K562 (cell line): Measurements from ENCODE around the gene OTUD5. TPM values are rescaled to one million over a fixed set of nuclear protein-coding genes. Genes with fewer than 3 reads are reported as not detected.

Experiments used
- ATAC-seq: fragments of 200-7000 bp; cut with Tn5 transposase; 3 replicates; pipeline ENCODE4 v1.9.1; 2020; ENCODE audit warnings: moderate library complexity
- BruUV-seq: library from RNA; stranded (reverse); fragments of 400-500 nt; replicated peaks from 2 replicates; lab custom pipeline; 2021; lab: Mats Ljungman, UMichigan
- CTCF ChIA-PET: fragments of 300-600 bp; formaldehyde crosslinking; extraction: SDS; loops from one replicate; lab custom pipeline; 2021; ENCODE audit warnings: low intra/inter-chr PET ratio; lab: Yijun Ruan, JAX
- POLR2A ChIA-PET: fragments of 300-600, 350-650 bp; sonication (Branson Sonifier 250); formaldehyde crosslinking; extraction: SDS; loops from one replicate; lab custom pipeline; 2021; ENCODE audit warnings: antibody characterized with exemption, inconsistent platforms; lab: Yijun Ruan, JAX
- DNase-seq, 4 experiments: peaks; one replicate each; pipeline versions ENCODE4 v3.0.0 to v3.0.0-alpha.2; 2011 to 2018; ENCODE audit warnings: low spot score in 3 of 4, mixed read lengths in 3 of 4; ENCODE audit errors: extremely low read depth in 1 of 4
- FAIRE-seq: peaks from 2 replicates; lab custom pipeline; 2011; peaks lifted over from hg19 to GRCh38; lab: Jason Lieb, UNC
- H2AFZ ChIP-seq: 2 replicates; pipeline ENCODE4 v1.6.0; 2011; ENCODE audit warnings: low read depth, low read length, control low read depth, inconsistent platforms
- H3K27ac ChIP-seq: fragments of 200-600 bp; 3 replicates; pipeline ENCODE4 v1.8.0; 2011; ENCODE audit warnings: low read depth, mild to moderate bottlenecking, control low read depth, inconsistent platforms, low read length, moderate library complexity, mixed read lengths; ENCODE audit errors: extremely low read depth
- H3K27me3 ChIP-seq, 2 experiments: fragments of 300-600 bp in 1 of 2; 2 replicates in 1 of 2; 3 replicates in 1 of 2; pipeline versions ENCODE4 v1.6.0 to v1.8.0; 2011; ENCODE audit warnings: inconsistent platforms in 2 of 2, low read length in 2 of 2, mild to moderate bottlenecking in 1 of 2, mixed read lengths in 1 of 2, moderate library complexity in 1 of 2; ENCODE audit not compliant: control insufficient read depth in 2 of 2, insufficient read depth in 2 of 2
- H3K36me3 ChIP-seq: fragments of 300-600 bp; 3 replicates; pipeline ENCODE4 v1.8.0; 2011; ENCODE audit warnings: mild to moderate bottlenecking, low read length, inconsistent platforms; ENCODE audit not compliant: control insufficient read depth, insufficient read depth
- H3K4me1 ChIP-seq, 2 experiments: fragments of 200-600 bp in 1 of 2; replicated peaks in 1 of 2; 2 replicates in 1 of 2; 3 replicates in 1 of 2; pipeline versions ENCODE4 v1.5.1 to v1.8.0; 2011; ENCODE audit warnings: inconsistent platforms in 2 of 2, low read length in 2 of 2, mild to moderate bottlenecking in 1 of 2, mixed read lengths in 1 of 2, moderate library complexity in 1 of 2; ENCODE audit not compliant: control insufficient read depth in 2 of 2, insufficient read depth in 2 of 2
- H3K4me2 ChIP-seq: 2 replicates; pipeline ENCODE4 v1.6.1; 2011; ENCODE audit warnings: low read length, control low read depth, inconsistent platforms, mixed read lengths; ENCODE audit not compliant: insufficient read depth
- H3K4me3 ChIP-seq: fragments of 200-600 bp; sonication (generic), shearing (Covaris generic); 2 replicates; pipeline ENCODE4 v1.5.1; 2016; ENCODE audit warnings: control low read depth, inconsistent platforms
- H3K79me2 ChIP-seq: fragments of 200-600 bp; 3 replicates; pipeline ENCODE4 v1.8.0; 2011; ENCODE audit warnings: low read length, inconsistent platforms; ENCODE audit not compliant: control insufficient read depth, insufficient read depth
- H3K9ac ChIP-seq, 2 experiments: 2 replicates each; pipeline versions ENCODE4 v1.6.0 to v1.6.1; 2011; ENCODE audit warnings: low read depth in 2 of 2, low read length in 2 of 2, control low read depth in 1 of 2, inconsistent platforms in 1 of 2, mild to moderate bottlenecking in 1 of 2, mixed read lengths in 1 of 2; ENCODE audit not compliant: insufficient read depth in 1 of 2
- H3K9me1 ChIP-seq: one replicate; pipeline ENCODE4 v1.6.0; 2011; ENCODE audit warnings: inconsistent platforms, mild to moderate bottlenecking, low read length, moderate library complexity; ENCODE audit not compliant: control insufficient read depth, insufficient read depth
- H3K9me3 ChIP-seq: replicated peaks from 2 replicates; pipeline ENCODE4 v1.5.1; 2011; ENCODE audit warnings: low read depth, low read length, inconsistent platforms; ENCODE audit not compliant: control insufficient read depth, insufficient read depth
- H4K20me1 ChIP-seq: replicated peaks from 2 replicates; pipeline ENCODE4 v1.6.1; 2011; ENCODE audit warnings: low read length, inconsistent platforms, mixed read lengths; ENCODE audit not compliant: control insufficient read depth, insufficient read depth
- HMG20A ChIP-seq: fragments of 450-650 bp; formaldehyde crosslinking; conservative IDR thresholded peaks from 2 replicates; pipeline ENCODE4 v1.4.0; 2020; ENCODE audit warnings: mild to moderate bottlenecking, mixed read lengths
- NONO ChIP-seq, 2 experiments: fragments of 200-400 bp in 1 of 2; fragments of 450-650 bp in 1 of 2; formaldehyde crosslinking in 1 of 2; IDR thresholded peaks; 2 replicates each; pipeline ENCODE4 v1.6.1; 2017; ENCODE audit warnings: low read depth in 2 of 2, mild to moderate bottlenecking in 2 of 2, moderate library complexity in 2 of 2, low read length in 1 of 2
- POLR2A ChIP-seq: fragments of 450-650 bp; conservative IDR thresholded peaks from 2 replicates; pipeline ENCODE4 v1.6.1; 2016
- RAD51 ChIP-seq: fragments of 450-650 bp; IDR thresholded peaks from 2 replicates; pipeline ENCODE4 v1.7.1; 2016; ENCODE audit warnings: low read depth, mild to moderate bottlenecking, borderline replicate concordance
- SMAD2 ChIP-seq: fragments of 150-350 bp; IDR thresholded peaks from 2 replicates; pipeline ENCODE4 v1.6.1; 2014; ENCODE audit warnings: low read depth, mild to moderate bottlenecking, low read length
- ZNF311 ChIP-seq: fragments of 250-450 bp; sonication (Bioruptor Pico); IDR thresholded peaks from 2 replicates; pipeline ENCODE4 v1.4.0; 2020; ENCODE audit warnings: mild to moderate bottlenecking, moderate library complexity
- ZNF766 ChIP-seq: fragments of 200-800 bp; sonication (Bioruptor generic); conservative IDR thresholded peaks from 2 replicates; pipeline ENCODE4 v1.6.1; 2016; ENCODE audit warnings: missing genetic modification characterization, missing compliant biosample characterization
- WGBS: fragments of 100-300 bp; shearing (Covaris generic); methylation state at CpG from one replicate; pipeline ENCODE4 v1.1.6; 2016; ENCODE audit warnings: low coverage, mixed read lengths; ENCODE audit not compliant: insufficient coverage; ENCODE audit errors: missing lambda C conversion rate; 5-methylcytosine and 5-hydroxymethylcytosine counted together
- in situ Hi-C: fragments of 300-500 bp; cut with MboI; formaldehyde crosslinking; loops from 4 replicates; pipeline ENCODE4 v1.15.0; 2018; ENCODE audit warnings: inconsistent platforms, mixed read lengths
- intact Hi-C: fragments of 100-400 bp; cut with micrococcal nuclease; formaldehyde crosslinking; loops from 2 replicates; pipeline ENCODE4 v1.14.2; 2022
- polyA plus RNA-seq, 8 experiments: library from polyadenylated mRNA; depleted of rRNA in 4 of 8; stranded (reverse) in 5 of 8; unstranded in 3 of 8; fragments of >200 nt; fragmentation: Nextera tagmentation in 2 of 8; fragmentation: Illumina TruSeq in 1 of 8; extraction: Ambion mirVana in 2 of 8; extraction: Trizol in 1 of 8; gene quantifications; 2 replicates each; pipeline versions ENCODE4 v1.2.1 to v1.2.3, GENCODE V29; 2011 to 2014; ENCODE audit warnings: inconsistent platforms in 1 of 8, missing spikeins in 1 of 8
- total RNA-seq, 7 experiments: library from RNA; depleted of rRNA in 6 of 7; stranded (reverse); fragments of >200 nt in 6 of 7; fragmentation: Illumina TruSeq in 2 of 7; extraction: Trizol in 2 of 7; gene quantifications; 2 replicates each; pipeline versions ENCODE4 v1.2.1 to v1.2.3, GENCODE V29; 2011 to 2021; ENCODE audit warnings: low replicate concordance in 1 of 7

Gene OTUD5
- total and polyA plus RNA-seq, 9 of the 15 experiments (the other 6 are each of a cell fraction or from before 2014, with no cell fraction given) = 3.6 to 102 (median 59.0) TPM

DNA sequence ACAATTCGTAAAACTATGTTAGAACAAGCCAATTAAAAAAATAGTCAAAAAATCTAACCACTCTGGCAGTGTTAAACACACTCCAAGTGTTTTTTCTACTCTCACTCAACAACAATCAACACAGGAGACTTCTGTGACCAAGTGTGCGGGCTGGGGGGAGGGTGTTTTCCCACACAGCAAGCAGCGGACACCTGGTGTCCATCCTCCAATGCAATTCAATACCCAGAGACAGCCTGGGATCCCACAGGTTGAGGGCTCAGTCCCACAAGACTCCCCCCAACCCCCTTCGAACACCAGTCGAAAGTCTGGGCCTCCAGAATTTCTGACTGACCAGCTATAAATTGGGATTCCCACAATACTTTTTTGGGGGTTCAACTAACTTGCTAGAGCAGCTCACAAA lies 30.3 kb downstream of the OTUD5 start:
- no peaks in the 10 kb centered on the region for H3K9me1 ChIP-seq
- H2AFZ ChIP-seq = no peak overlapping the region
- FAIRE-seq (no peak), ATAC-seq (no peak), DNase-seq (no peak)
- WGBS = 96% methylated on average over 4 of the region's 5 CpGs
- CTCF ChIA-PET = interaction anchor here (0.6 kb wide), 1 partner anchor 194 kb away, joined by 3 read pairs; no protein-coding TSS in a partner anchor
- peaks cover 0 to 8% of the 10 kb centered on the region in 2 experiments; a peak in 2 of 5 replicates for H3K4me1 ChIP-seq
- no peak overlapping the region for H3K4me2 ChIP-seq
- in situ Hi-C loops = no loop called here
- intact Hi-C loops = no loop called here
- H3K9me3 ChIP-seq = no peaks in the 10 kb centered on the region
- H3K9ac ChIP-seq = no peak overlapping the region
- BruUV-seq = no TSS peak
- peaks cover 4% of the 10 kb centered on the region; the same call in 1 of the 3 replicates for H3K79me2 ChIP-seq
- TF ChIP-seq RAD51 = no peak
- no peak for TF ChIP-seq NONO (IDR thresholded peaks at IDR 0.05; ENCODE audit: low read depth in 2 of 2, low read length in 1 of 2)
- TF ChIP-seq ZNF766 (CRISPR knock-in tag) = no peak
- TF ChIP-seq ZNF311 (CRISPR knock-in tag) = no peak
- no peak for TF ChIP-seq HMG20A
- H3K27me3 ChIP-seq = no peaks in the 10 kb centered on the region
- POLR2A ChIA-PET = no interaction called here
- H4K20me1 ChIP-seq = no peaks in the 10 kb centered on the region
- H3K36me3 ChIP-seq = peaks cover 69% of the 10 kb centered on the region
- H3K27ac ChIP-seq = no peak overlapping the region
- H3K4me3 ChIP-seq = no peak overlapping the region

DNA sequence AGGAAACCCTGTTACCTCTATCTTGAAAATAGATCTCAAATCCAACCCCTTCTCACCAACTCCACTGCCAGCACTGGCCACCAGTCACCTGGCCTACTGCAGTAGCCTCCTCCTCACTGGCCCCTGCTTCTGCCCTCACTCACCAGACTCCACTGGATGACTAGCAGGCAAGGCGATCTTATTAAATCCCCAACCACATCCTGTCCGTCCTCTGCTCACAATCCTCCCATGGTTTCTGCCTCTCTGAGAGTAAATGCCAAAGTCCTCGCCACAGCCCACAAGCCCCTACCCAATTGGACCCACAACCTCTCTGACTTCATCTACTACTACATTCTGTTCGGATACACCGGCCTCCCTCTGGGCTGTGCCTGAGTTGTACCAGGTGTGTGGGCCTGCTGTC lies 33.1 kb downstream of the OTUD5 start:
- intact Hi-C loops = no loop called here
- H3K9ac ChIP-seq = no peak overlapping the region
- H4K20me1 ChIP-seq = no peaks in the 10 kb centered on the region
- CTCF ChIA-PET = no interaction called here
- in situ Hi-C loops = no loop called here
- TF ChIP-seq POLR2A (peak; percentile 45; the same call in 1 of the 2 replicates), SMAD2 (no peak)
- TF ChIP-seq, all 486 proteins: peak for 1
- POLR2A ChIA-PET = no interaction called here
- FAIRE-seq = no peak
- no peaks in the 10 kb centered on the region for H3K9me1 ChIP-seq
- no peak overlapping the region for H3K4me2 ChIP-seq
- no peak for DNase-seq
- H3K36me3 ChIP-seq = peaks cover 63% of the 10 kb centered on the region
- no peaks in the 10 kb centered on the region for H3K27me3 ChIP-seq
- H3K27ac ChIP-seq = no peak overlapping the region
- H2AFZ ChIP-seq = no peak overlapping the region
- BruUV-seq = no TSS peak
- 83% methylated on average over 3 of the region's 5 CpGs for WGBS
- H3K9me3 ChIP-seq = no peaks in the 10 kb centered on the region
- no peak overlapping the region for H3K4me3 ChIP-seq
- peaks cover 16% of the 10 kb centered on the region; the same call in 2 of the 3 replicates for H3K79me2 ChIP-seq
- ATAC-seq = no peak
- H3K4me1 ChIP-seq = peaks cover 20 to 21% of the 10 kb centered on the region in 2 experiments; a peak in 4 of 5 replicates
